ENCODE measurements around the gene RABL2A. TPM values are rescaled to one million over a fixed set of nuclear protein-coding genes. Genes with fewer than 3 reads are reported as not detected.

Gene RABL2A
- total RNA-seq, 1 donor from 2014 or later, result 13.4 TPM

DNA sequence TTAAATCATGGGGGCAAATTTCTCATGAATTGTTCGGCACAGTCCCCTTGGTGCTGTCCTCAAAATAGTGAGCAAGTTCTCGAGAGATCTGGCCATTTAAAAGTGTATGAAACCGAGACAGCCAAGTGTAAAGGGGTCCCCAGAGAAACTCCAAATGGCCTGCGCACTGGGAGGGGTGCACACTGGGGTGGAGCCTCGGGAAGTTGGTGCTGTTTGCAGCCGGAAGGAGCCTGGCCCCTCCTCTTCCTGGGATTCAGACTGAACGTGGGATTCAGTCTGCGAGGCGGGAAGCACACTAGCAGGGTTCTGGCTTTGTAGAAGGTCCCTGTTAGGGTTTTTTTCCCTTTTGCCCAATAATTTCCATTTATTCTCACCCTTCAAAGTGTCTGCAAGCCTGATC is 48.8 kb downstream of the RABL2A start:
- Histone ChIP-seq H3K27ac (no peak overlapping the region), H3K27me3 (peaks cover 11% of the 10 kb centered on the region), H3K4me2 (no peak overlapping the region), H3K9me3 (ENCODE audit: low read depth) (no peaks in the 10 kb centered on the region), H4K20me1 (ENCODE audit: low read depth) (no peaks in the 10 kb centered on the region), H3K36me3 (no peaks in the 10 kb centered on the region), H3K9ac (no peak overlapping the region), H3K79me2 (ENCODE audit: low read depth) (no peaks in the 10 kb centered on the region), H3F3A (ENCODE audit: low read depth) (no peaks in the 10 kb centered on the region), H3K4me1 (no peaks in the 10 kb centered on the region), H3K4me3 (no peak overlapping the region), H2AFZ (replicated peaks) (no peak overlapping the region)
- no peak overlapping the region for H3K27ac Mint-ChIP-seq
- H3K36me3 Mint-ChIP-seq, result no peaks in the 10 kb centered on the region
- no peaks in the 10 kb centered on the region for H3K9me3 Mint-ChIP-seq
- TF ChIP-seq EZH2 (IDR thresholded peaks at IDR 0.05), result no peak
- TF ChIP-seq EZH2phosphoT487 (IDR thresholded peaks at IDR 0.05), result no peak
- TF ChIP-seq, protein P1, sequence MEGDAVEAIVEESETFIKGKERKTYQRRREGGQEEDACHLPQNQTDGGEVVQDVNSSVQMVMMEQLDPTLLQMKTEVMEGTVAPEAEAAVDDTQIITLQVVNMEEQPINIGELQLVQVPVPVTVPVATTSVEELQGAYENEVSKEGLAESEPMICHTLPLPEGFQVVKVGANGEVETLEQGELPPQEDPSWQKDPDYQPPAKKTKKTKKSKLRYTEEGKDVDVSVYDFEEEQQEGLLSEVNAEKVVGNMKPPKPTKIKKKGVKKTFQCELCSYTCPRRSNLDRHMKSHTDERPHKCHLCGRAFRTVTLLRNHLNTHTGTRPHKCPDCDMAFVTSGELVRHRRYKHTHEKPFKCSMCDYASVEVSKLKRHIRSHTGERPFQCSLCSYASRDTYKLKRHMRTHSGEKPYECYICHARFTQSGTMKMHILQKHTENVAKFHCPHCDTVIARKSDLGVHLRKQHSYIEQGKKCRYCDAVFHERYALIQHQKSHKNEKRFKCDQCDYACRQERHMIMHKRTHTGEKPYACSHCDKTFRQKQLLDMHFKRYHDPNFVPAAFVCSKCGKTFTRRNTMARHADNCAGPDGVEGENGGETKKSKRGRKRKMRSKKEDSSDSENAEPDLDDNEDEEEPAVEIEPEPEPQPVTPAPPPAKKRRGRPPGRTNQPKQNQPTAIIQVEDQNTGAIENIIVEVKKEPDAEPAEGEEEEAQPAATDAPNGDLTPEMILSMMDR (IDR thresholded peaks at IDR 0.05), result no peak
- H3K27me3 Mint-ChIP-seq (ENCODE audit: insufficient read depth, low read depth), result peaks cover 4% of the 10 kb centered on the region
- peaks cover 3% of the 10 kb centered on the region for H3K4me1 Mint-ChIP-seq
- no peak for DNase-seq (ENCODE audit: low spot score)
- H3K4me3 Mint-ChIP-seq, result no peak overlapping the region

DNA sequence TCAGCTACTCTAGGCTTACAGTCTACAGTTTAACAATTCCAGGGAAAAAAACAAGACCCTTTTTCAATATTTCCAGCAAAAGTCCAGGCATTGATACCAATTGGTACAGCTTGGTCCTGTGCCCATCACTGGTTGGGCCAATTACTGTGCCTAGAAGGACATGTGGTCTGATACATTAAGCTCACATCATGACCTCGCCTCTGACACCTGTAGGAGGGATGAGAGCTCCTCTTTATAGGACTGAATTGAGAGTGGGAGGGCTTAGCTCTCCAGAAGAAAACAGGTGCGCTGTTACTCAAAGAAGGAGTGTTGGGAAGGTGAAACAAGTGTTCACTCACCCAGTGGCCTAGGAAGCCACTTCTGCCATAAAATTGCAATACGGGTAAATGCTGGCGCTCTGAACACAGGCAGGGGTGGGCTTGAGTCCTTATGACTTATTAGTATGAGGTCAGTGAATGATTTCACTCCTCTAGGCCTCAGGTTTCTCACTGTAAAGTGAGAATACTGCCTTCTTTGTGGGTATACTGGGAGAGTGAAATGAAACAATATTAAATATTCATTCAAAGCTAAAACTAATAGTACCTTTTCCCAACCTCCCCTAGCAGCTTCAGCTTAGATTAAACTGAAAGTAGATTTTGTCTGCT is 49.7 kb downstream of the RABL2A start:
- Mint-ChIP-seq H3K27me3 (ENCODE audit: insufficient read depth, low read depth) (peaks cover 4% of the 10 kb centered on the region), H3K4me1 (peaks cover 3% of the 10 kb centered on the region), H3K36me3 (no peaks in the 10 kb centered on the region), H3K4me3 (no peak overlapping the region), H3K27ac (no peak overlapping the region), H3K9me3 (no peaks in the 10 kb centered on the region)
- peaks cover 11% of the 10 kb centered on the region for H3K27me3 ChIP-seq
- H2AFZ ChIP-seq (replicated peaks), result no peak overlapping the region
- H3K79me2 ChIP-seq (ENCODE audit: low read depth), result no peaks in the 10 kb centered on the region
- no peak for TF ChIP-seq EZH2phosphoT487 (IDR thresholded peaks at IDR 0.05)
- TF ChIP-seq, protein P1 (IDR thresholded peaks at IDR 0.05), result no peak
- H3K36me3 ChIP-seq, result no peaks in the 10 kb centered on the region
- H3K4me3 ChIP-seq, result no peak overlapping the region
- DNase-seq (ENCODE audit: low spot score), result no peak
- no peak overlapping the region for H3K27ac ChIP-seq
- no peak overlapping the region for H3K9ac ChIP-seq
- no peaks in the 10 kb centered on the region for H3K4me1 ChIP-seq
- H3K9me3 ChIP-seq (ENCODE audit: low read depth), result no peaks in the 10 kb centered on the region
- H3F3A ChIP-seq (ENCODE audit: low read depth), result no peaks in the 10 kb centered on the region
- H3K4me2 ChIP-seq, result no peak overlapping the region
- no peaks in the 10 kb centered on the region for H4K20me1 ChIP-seq (ENCODE audit: low read depth)

DNA sequence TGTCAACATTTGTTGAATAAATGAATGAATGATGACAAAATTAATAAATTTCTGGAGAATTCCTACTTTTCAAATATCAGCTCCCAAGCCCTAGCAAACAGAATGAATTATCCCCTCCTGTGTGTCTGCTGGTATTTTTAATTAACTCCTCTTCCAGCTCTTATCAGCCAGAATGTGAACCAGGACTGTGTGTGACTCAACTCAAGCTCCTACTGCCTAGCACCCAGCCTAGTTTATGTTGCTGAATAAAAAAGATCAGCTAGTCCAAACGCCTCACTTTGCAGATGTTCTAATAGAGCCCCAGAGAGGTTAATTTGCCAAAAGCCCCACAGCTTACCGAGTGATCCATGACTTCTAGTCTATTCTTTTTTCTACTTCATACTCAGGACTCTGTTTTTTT is 50.3 kb downstream of the RABL2A start:
- no peak overlapping the region for H2AFZ ChIP-seq (replicated peaks)
- no peaks in the 10 kb centered on the region for H3K4me1 ChIP-seq
- H3K9me3 Mint-ChIP-seq, result peaks cover 2% of the 10 kb centered on the region
- no peaks in the 10 kb centered on the region for H4K20me1 ChIP-seq (ENCODE audit: low read depth)
- H3K36me3 Mint-ChIP-seq, result no peaks in the 10 kb centered on the region
- no peak overlapping the region for H3K27ac Mint-ChIP-seq
- no peak overlapping the region for H3K9ac ChIP-seq
- H3K4me3 Mint-ChIP-seq, result no peak overlapping the region
- H3F3A ChIP-seq (ENCODE audit: low read depth), result no peaks in the 10 kb centered on the region
- peaks cover 3% of the 10 kb centered on the region for H3K4me1 Mint-ChIP-seq
- H3K27me3 Mint-ChIP-seq (ENCODE audit: insufficient read depth, low read depth), result peaks cover 2% of the 10 kb centered on the region
- no peaks in the 10 kb centered on the region for H3K79me2 ChIP-seq (ENCODE audit: low read depth)
- no peak for DNase-seq (ENCODE audit: low spot score)
- TF ChIP-seq, protein P1 (IDR thresholded peaks at IDR 0.05), result no peak
- TF ChIP-seq EZH2phosphoT487 (IDR thresholded peaks at IDR 0.05), result no peak
- no peak for TF ChIP-seq EZH2 (IDR thresholded peaks at IDR 0.05)
- H3K27me3 ChIP-seq, result peaks cover 11% of the 10 kb centered on the region
- no peak overlapping the region for H3K4me2 ChIP-seq
- no peak overlapping the region for H3K4me3 ChIP-seq
- no peak overlapping the region for H3K27ac ChIP-seq
- H3K9me3 ChIP-seq (ENCODE audit: low read depth), result no peaks in the 10 kb centered on the region
- no peaks in the 10 kb centered on the region for H3K36me3 ChIP-seq
